ENCODE data around the gene DDI2.

DDI2 gene

DNA sequence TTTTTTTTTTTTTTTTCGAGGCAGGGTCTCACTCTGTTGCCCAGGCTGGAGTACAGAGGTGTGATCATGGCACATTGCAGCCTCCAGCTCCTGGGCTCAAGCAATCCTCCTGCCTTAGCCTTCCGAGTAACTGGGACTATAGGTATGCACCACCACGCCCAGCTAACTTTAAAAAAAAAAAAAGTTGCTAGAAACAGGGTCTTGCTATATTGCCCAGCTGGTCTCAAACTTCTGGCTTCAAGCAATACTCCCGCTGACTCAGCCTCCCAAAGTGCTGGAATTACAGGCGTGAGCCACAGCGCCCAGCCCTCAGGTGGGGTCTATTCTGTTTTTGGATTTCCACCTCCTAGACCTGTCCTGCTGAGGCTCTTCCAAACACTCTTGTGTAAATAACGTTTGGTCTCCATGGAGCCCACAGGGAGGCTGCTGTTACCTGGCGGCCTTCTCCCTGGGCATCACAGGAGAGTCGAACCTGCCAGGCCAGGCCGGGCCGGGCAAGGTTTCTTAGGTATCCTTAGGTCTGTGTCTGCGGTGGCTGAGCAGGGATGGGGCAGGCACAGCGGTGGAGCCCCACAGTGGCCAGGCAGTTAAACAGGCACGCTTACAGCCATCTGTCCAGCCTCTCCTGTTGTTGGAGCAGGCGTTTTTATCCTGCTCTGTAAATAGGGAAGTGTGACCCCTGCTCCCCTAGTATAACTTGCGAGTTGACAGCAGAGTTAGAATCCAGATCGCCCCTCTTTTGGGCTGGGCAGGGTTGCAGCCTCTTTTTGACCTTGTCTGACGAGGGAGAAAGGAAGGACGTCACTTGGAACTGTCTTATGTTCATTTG is 85.7 kb downstream of the DDI2 start:
- DNase-seq (ENCODE audit: low read depth in 2 of 2): no peak

DNA sequence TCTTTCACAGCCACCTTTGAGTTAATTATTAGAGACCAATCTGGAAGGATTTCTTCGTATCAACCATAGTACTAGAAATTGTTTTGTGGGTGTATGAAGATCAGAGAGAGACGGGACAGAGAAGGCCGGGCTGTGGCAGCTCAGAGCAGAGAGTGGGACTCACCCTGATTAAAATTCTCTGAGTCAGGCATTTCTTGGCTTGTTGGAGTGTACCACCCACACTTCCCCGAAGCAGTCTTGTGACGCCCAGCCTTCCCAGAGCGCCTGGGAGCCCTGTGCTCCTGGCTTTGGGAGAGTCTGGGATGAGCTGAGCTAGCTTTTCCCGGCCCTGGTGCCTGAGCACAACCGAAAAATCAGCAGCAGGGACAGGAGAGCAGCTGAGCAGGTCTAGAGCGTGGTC is 86.3 kb downstream of the DDI2 start:
- no peak for DNase-seq (ENCODE audit: low read depth in 2 of 2)

DNA sequence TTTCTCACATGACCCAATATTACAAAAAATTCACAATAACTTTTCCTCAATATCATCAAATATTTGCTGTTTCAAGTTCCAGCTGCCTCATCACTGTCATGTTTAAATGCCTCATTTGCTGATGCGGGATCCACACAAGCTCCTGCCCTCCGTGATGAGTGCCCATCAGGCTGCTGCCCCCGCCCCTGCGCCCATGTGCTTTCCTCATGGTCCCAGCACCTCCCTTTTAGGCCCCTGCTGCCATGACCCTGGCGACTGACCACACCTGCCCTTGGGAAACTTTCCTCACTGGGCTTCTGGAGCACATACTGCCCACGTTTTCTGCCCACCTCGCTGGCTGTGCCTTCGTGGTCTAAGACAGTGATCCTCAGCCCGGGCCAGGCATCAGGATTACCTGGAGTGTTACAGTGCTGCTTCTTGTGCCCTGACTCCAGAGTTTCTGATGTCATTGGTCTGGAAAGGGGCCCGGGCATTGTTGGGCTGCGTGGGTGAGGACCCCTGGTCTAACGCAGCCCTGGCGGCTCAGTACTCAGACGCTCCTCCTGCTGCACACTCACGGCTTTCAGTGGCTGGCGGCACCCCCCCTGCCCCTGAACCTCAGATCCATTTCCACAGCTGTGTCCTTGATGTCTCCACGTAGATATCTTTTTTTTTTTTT is 87.4 kb downstream of the DDI2 start:
- DNase-seq (ENCODE audit: low read depth in 2 of 2): no peak

- no peak for DNase-seq (ENCODE audit: low read depth in 2 of 2)
Observed at GRCh38 chr1:15705184-15705566, 87.9 kb downstream of the DDI2 start.

DNA sequence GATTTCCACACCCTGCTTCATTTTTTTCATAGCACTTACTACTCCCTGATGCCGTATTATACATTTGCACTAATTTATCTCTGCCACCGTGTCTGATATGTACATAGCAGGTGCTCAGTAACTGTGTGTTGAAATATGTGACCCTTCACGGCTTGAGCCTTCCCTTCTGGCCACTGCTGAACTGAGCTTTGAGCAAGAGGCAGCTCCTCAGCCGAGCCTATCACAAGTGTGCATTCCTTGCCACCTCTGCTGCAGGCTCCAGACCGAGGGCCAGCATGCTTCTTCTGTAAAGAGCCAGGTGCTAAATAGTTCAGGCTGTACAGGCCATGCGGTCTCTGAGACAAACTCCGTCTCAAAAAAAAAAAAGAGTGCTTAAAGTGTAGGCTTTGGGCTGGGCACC is 89.5 kb downstream of the DDI2 start:
- DNase-seq (ENCODE audit: low read depth in 2 of 2): no peak

- DNase-seq (ENCODE audit: low read depth in 2 of 2): no peak
Observed at GRCh38 chr1:15707239-15707925, 90.1 kb downstream of the DDI2 start.

DNA sequence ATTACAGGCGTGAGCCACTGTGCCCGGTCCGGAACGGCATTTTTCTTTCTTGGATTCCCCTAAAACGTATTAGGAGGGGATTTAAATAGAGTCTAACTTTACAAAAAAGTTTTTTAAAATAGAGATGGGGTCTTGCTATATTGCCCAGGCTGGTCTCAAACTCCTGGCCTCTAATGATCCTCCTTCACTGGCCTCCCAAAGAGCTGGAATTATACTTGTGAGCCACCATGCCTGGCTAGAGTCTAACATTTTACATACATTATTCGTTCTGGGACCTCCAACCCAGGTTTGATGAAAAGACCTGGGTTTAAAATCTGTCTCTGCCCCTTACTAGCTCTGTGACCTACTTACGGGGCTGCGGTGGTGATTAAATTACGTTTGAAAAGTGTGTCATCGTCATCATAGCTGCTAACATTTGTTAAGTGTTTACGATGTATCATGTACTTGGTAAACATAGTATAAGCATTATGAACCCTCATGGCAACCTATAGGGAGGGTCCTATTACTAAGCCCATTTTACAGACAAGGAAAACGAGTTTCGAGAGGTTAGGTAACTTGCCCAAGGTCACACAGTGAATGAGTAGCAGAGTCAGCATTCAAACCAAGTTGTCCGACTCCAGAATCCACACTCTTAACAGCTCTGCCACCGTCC is 91.4 kb downstream of the DDI2 start:
- no peak for DNase-seq (ENCODE audit: low read depth in 2 of 2)

GRCh38 chr1:15709226-15709625 is 92.0 kb downstream of the DDI2 start:
- no peak for DNase-seq (ENCODE audit: low read depth in 2 of 2)

- DNase-seq (ENCODE audit: low read depth in 2 of 2): no peak
Observed at GRCh38 chr1:15712168-15712567, 94.9 kb downstream of the DDI2 start.

- DNase-seq (ENCODE audit: low read depth in 2 of 2): no peak
Observed at GRCh38 chr1:15714406-15715136, 97.3 kb downstream of the DDI2 start.

GRCh38 chr1:15717418-15718125 is 100.3 kb downstream of the DDI2 start:
- DNase-seq (ENCODE audit: low read depth in 2 of 2): no peak

GRCh38 chr1:15718199-15718601 is 100.9 kb downstream of the DDI2 start:
- DNase-seq (ENCODE audit: low read depth in 2 of 2): no peak
